Tibial artery (tissue), 4 donors: ENCODE measurements around the gene RNF183.

Experiments used
- DNase-seq, 2 donors: peaks; one replicate each; pipeline ENCODE4 v3.0.0-alpha.2; 2019
- H3K27ac ChIP-seq, 2 donors: fragments of 200-600 bp; sonication (generic) in 1 of 2; 1 replicate in 1 of 2; 2 replicates in 1 of 2; pipeline ENCODE4 v1.5.1; 2018 to 2019; ENCODE audit warnings: mild to moderate bottlenecking in 1 of 2
- H3K27me3 ChIP-seq, 2 donors: fragments of 200-600 bp; sonication (generic) in 1 of 2; one replicate each; pipeline versions ENCODE4 v1.5.1 to v1.6.0; 2016 to 2019
- H3K36me3 ChIP-seq, 3 donors: fragments of 200-600 bp; sonication (generic) in 2 of 3; one replicate each; pipeline ENCODE4 v1.5.1; 2016 to 2019; ENCODE audit warnings: mild to moderate bottlenecking in 2 of 3
- H3K4me1 ChIP-seq, 4 donors: fragments of 200-600 bp; sonication (generic) in 2 of 4; 1 replicate in 3 of 4; 2 replicates in 1 of 4; pipeline ENCODE4 v1.5.1; 2016 to 2019
- H3K4me3 ChIP-seq, 2 donors: fragments of 200-600 bp; sonication (generic) in 1 of 2; 1 replicate in 1 of 2; 2 replicates in 1 of 2; pipeline ENCODE4 v1.5.1; 2018 to 2019; ENCODE audit warnings: mild to moderate bottlenecking in 2 of 2
- H3K9me3 ChIP-seq, 3 donors: fragments of 200-600 bp; sonication (generic) in 1 of 3; one replicate each; pipeline ENCODE4 v1.5.1; 2016 to 2019
- intact Hi-C: fragments of 100-400 bp; cut with DNase I; formaldehyde crosslinking; loops from one replicate; pipeline ENCODE4 v1.15.0; 2023; ENCODE audit warnings: low total_unique reads
- TF ChIP-seq, protein P1 (sequence below), 2 experiments: fragments of 200-600 bp in 1 of 2; fragments of 450-650 bp in 1 of 2; IDR thresholded peaks; one replicate each; pipeline ENCODE4 v1.5.1; 2017 to 2019; ENCODE audit warnings: antibody characterized with exemption in 2 of 2, mild to moderate bottlenecking in 1 of 2, moderate library complexity in 1 of 2

Gene RNF183

DNA sequence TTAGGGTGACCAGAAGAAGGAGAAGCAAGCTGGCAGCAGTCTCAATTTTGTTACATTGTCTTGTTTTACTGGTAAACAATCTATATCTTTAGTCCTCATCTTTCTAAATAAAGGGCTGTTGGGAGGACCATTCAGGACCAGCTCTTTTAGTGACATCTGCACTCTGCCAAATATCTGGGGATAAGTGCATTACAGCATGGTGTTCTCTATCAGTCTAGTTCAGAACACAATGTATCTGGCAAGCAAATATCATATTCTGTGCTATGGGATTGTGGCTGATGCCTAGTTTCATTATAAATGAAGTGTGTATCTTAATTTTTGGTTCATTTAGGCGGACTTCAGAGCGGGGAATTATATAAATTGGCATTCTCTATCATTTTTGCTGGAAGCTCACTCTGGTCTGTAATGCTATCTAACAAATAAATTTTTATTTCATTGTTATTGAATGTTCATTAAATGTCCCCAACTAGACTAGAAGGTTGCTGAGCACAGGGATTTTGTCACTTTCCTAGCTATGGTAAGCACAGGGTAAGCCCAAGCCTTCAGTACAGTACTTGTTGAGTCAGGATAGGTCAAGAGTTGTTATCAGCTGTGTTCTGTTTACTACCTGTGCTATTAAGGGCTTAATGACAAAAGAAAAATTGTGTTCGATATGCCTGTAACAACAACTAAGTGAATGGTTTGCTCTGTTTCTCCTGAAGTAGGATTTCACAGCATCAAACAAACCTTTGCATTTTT lies 25.0 kb upstream of the RNF183 start:
- no peak for DNase-seq
- no peaks in the 10 kb centered on the region for H3K4me1 ChIP-seq
- no peak overlapping the region for H3K27ac ChIP-seq
- intact Hi-C loops, result no loop called here
- TF ChIP-seq, protein P1, sequence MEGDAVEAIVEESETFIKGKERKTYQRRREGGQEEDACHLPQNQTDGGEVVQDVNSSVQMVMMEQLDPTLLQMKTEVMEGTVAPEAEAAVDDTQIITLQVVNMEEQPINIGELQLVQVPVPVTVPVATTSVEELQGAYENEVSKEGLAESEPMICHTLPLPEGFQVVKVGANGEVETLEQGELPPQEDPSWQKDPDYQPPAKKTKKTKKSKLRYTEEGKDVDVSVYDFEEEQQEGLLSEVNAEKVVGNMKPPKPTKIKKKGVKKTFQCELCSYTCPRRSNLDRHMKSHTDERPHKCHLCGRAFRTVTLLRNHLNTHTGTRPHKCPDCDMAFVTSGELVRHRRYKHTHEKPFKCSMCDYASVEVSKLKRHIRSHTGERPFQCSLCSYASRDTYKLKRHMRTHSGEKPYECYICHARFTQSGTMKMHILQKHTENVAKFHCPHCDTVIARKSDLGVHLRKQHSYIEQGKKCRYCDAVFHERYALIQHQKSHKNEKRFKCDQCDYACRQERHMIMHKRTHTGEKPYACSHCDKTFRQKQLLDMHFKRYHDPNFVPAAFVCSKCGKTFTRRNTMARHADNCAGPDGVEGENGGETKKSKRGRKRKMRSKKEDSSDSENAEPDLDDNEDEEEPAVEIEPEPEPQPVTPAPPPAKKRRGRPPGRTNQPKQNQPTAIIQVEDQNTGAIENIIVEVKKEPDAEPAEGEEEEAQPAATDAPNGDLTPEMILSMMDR (IDR thresholded peaks at IDR 0.05), result no peak
- H3K36me3 ChIP-seq, result peaks cover 0 to 21% (median 0%) of the 10 kb centered on the region in 3 donors
- no peak overlapping the region for H3K4me3 ChIP-seq
- H3K27me3 ChIP-seq, result no peaks in the 10 kb centered on the region
- H3K9me3 ChIP-seq, result no peaks in the 10 kb centered on the region

DNA sequence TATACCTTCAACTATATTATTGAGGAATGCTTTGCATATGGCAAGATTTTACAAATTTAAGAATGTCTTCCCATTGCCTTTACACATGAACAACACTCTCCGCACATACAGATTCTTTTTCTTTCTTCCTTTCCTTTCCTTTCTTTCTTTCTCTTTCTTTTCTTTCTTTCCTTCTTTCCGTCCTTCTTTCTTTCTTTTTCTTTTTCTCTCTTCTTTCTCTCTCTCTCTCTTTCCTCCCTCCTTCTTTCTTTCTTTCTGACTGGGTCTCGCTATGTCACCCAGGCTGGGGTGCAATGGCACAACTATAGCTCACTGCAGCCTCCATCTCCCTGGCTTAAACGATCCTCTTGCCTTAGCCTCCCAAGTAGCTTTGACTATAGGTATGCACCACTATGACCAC lies 23.1 kb upstream of the RNF183 start:
- Histone ChIP-seq H3K9me3 (no peaks in the 10 kb centered on the region), H3K4me3 (no peak overlapping the region), H3K4me1 (no peaks in the 10 kb centered on the region), H3K27me3 (no peaks in the 10 kb centered on the region), H3K36me3 (peaks cover 0 to 15% (median 0%) of the 10 kb centered on the region in 3 donors), H3K27ac (no peak overlapping the region)
- intact Hi-C loops, result no loop called here
- DNase-seq, result no peak
- TF ChIP-seq, protein P1 (IDR thresholded peaks at IDR 0.05), result no peak

GRCh38 chr9:113322671-113323070 lies 19.5 kb upstream of the RNF183 start:
- Histone ChIP-seq H3K4me3 (no peak overlapping the region), H3K27ac (no peak overlapping the region), H3K4me1 (no peaks in the 10 kb centered on the region), H3K9me3 (no peaks in the 10 kb centered on the region), H3K36me3 (peaks cover 0 to 34% (median 7%) of the 10 kb centered on the region in 3 donors), H3K27me3 (no peaks in the 10 kb centered on the region)
- intact Hi-C loops, result no loop called here
- no peak for DNase-seq
- TF ChIP-seq, protein P1 (IDR thresholded peaks at IDR 0.05), result no peak

- TF ChIP-seq, protein P1 (IDR thresholded peaks at IDR 0.05), result no peak
- Histone ChIP-seq H3K27me3 (no peaks in the 10 kb centered on the region), H3K36me3 (peaks cover 0 to 49% (median 7%) of the 10 kb centered on the region in 3 donors), H3K4me1 (peaks cover 0 to 11% (median 0%) of the 10 kb centered on the region in 4 donors), H3K9me3 (no peaks in the 10 kb centered on the region), H3K27ac (no peak overlapping the region), H3K4me3 (no peak overlapping the region)
- DNase-seq, result no peak
- intact Hi-C loops, result no loop called here
These were observed 16.9 kb upstream of the RNF183 start for GRCh38 chr9:113320051-113320450.

GRCh38 chr9:113319054-113319453 lies 15.9 kb upstream of the RNF183 start:
- intact Hi-C loops, result loop anchor here (10.0 kb wide), 1 partner anchor 56 kb away; the partner anchor contains the start of gene HDHD3
- TF ChIP-seq, protein P1 (IDR thresholded peaks at IDR 0.05), result no peak

More at GRCh38 chr9:113319054-113319453, 15.9 kb upstream of the RNF183 start:
- Histone ChIP-seq H3K4me3 (no peak overlapping the region), H3K27me3 (no peaks in the 10 kb centered on the region), H3K36me3 (peaks cover 0 to 49% (median 7%) of the 10 kb centered on the region in 3 donors), H3K9me3 (no peaks in the 10 kb centered on the region), H3K4me1 (peaks cover 0 to 11% (median 0%) of the 10 kb centered on the region in 4 donors), H3K27ac (no peak overlapping the region)
- no peak for DNase-seq
